GM18517 (cell line): Measurements from ENCODE around the gene GSG1L.

Experiments
- ATAC-seq: cut with Tn5 transposase; IDR thresholded peaks from one replicate; pipeline ENCODE4 v1.9.1; 2021; ENCODE audit warnings: mild to moderate bottlenecking, moderate library complexity; ENCODE audit not compliant: unreplicated experiment

GSG1L gene

GRCh38 chr16:28067604-28068379, 4.3 kb upstream of the GSG1L start:
- no peak for ATAC-seq

GRCh38 chr16:28064706-28065249, 1.3 kb upstream of the GSG1L start:
- ATAC-seq, result no peak

GRCh38 chr16:28064150-28064549, 636 bp upstream of the GSG1L start:
- ATAC-seq, result no peak

- no peak for ATAC-seq
These were observed 530 bp downstream of the GSG1L start for GRCh38 chr16:28062847-28063521.

- ATAC-seq, result no peak
These were observed 1.2 kb downstream of the GSG1L start for GRCh38 chr16:28062261-28062846.

GRCh38 chr16:28061352-28062101, 2.0 kb downstream of the GSG1L start:
- ATAC-seq, result no peak

- ATAC-seq, result no peak
These were observed 3.5 kb downstream of the GSG1L start for GRCh38 chr16:28059841-28060575.

GRCh38 chr16:28058839-28059589, 4.5 kb downstream of the GSG1L start:
- no peak for ATAC-seq

- ATAC-seq, result no peak
These were observed 5.6 kb downstream of the GSG1L start for GRCh38 chr16:28057949-28058348.

GRCh38 chr16:28053461-28053860, 10.1 kb downstream of the GSG1L start:
- ATAC-seq, result no peak

GRCh38 chr16:28052274-28053128, 11.0 kb downstream of the GSG1L start:
- no peak for ATAC-seq

GRCh38 chr16:28051486-28051885, 12.0 kb downstream of the GSG1L start:
- ATAC-seq, result no peak

GRCh38 chr16:28042811-28043210, 20.7 kb downstream of the GSG1L start:
- ATAC-seq, result no peak

GRCh38 chr16:28041615-28042014, 21.9 kb downstream of the GSG1L start:
- ATAC-seq, result no peak

GRCh38 chr16:28040039-28040438, 23.5 kb downstream of the GSG1L start:
- no peak for ATAC-seq

GRCh38 chr16:28039493-28039892, 24.0 kb downstream of the GSG1L start:
- no peak for ATAC-seq

GRCh38 chr16:28038409-28038808, 25.1 kb downstream of the GSG1L start:
- ATAC-seq, result no peak

- ATAC-seq, result no peak
These were observed 27.6 kb downstream of the GSG1L start for GRCh38 chr16:28035866-28036393.

- no peak for ATAC-seq
These were observed 29.6 kb downstream of the GSG1L start for GRCh38 chr16:28033870-28034269.
